ENCODE data around the gene SCGB1D1. TPM values are rescaled to one million over a fixed set of nuclear protein-coding genes. Genes with fewer than 3 reads are reported as not detected.

The SCGB1D1 gene
- total RNA-seq, 1 experiment from 2014 or later, result not detected

DNA sequence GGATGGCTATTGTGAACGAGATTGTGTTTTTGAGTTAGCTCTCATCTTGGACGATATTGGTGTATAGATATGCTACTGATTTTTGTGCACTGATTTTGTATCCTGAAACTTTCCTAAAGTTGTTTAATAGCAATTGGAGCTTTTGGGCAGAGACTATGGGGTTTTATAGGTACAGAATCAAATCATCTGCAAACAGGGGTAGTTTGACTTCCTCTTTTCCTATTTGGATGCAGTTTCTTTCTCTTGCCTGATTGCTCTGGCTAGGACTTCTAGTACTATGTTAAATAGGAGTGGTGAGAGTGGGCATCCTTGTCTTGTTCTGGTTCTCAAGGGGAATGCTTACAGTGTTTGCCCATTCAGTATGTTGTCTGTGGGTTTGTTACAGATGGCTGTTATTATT, 8.9 kb upstream of the SCGB1D1 start:
- Histone ChIP-seq H3K9me2 (ENCODE audit: insufficient read depth) (no peaks in the 10 kb centered on the region), H3K36me3 (ENCODE audit: control insufficient read depth in 1 of 2, insufficient read depth in 2 of 2, low read length in 2 of 2) (no peaks in the 10 kb centered on the region), H3K27ac (ENCODE audit: low read depth, low read length) (no peak overlapping the region), H3K4me1 (ENCODE audit: control insufficient read depth in 1 of 2, insufficient read depth in 2 of 2, low read length in 2 of 2) (no peaks in the 10 kb centered on the region), H2AFZ (ENCODE audit: low read depth, low read length, poor library complexity, severe bottlenecking) (no peak overlapping the region), H3K4me2 (ENCODE audit: low read length) (no peak overlapping the region), H3K79me2 (ENCODE audit: insufficient read depth, low read length) (no peaks in the 10 kb centered on the region), H4K20me1 (ENCODE audit: insufficient read depth) (no peaks in the 10 kb centered on the region), H3K27me3 (ENCODE audit: insufficient read depth, low read length) (peaks cover 36% of the 10 kb centered on the region), H3K9me3 (ENCODE audit: control insufficient read depth in 1 of 2, insufficient read depth in 1 of 2, low read depth in 1 of 2, low read length in 2 of 2) (no peaks in the 10 kb centered on the region), H3K9ac (ENCODE audit: low read length) (no peak overlapping the region), H3K4me3 (replicated peaks in 1 of 2; ENCODE audit: low read depth in 1 of 2, low read length in 2 of 2) (no peak overlapping the region)
- TF ChIP-seq, protein P1, sequence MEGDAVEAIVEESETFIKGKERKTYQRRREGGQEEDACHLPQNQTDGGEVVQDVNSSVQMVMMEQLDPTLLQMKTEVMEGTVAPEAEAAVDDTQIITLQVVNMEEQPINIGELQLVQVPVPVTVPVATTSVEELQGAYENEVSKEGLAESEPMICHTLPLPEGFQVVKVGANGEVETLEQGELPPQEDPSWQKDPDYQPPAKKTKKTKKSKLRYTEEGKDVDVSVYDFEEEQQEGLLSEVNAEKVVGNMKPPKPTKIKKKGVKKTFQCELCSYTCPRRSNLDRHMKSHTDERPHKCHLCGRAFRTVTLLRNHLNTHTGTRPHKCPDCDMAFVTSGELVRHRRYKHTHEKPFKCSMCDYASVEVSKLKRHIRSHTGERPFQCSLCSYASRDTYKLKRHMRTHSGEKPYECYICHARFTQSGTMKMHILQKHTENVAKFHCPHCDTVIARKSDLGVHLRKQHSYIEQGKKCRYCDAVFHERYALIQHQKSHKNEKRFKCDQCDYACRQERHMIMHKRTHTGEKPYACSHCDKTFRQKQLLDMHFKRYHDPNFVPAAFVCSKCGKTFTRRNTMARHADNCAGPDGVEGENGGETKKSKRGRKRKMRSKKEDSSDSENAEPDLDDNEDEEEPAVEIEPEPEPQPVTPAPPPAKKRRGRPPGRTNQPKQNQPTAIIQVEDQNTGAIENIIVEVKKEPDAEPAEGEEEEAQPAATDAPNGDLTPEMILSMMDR (IDR thresholded peaks at IDR 0.05 in 2 of 3, conservative IDR thresholded peaks at IDR 0.05 in 1 of 3; ENCODE audit: borderline replicate concordance in 1 of 3, insufficient read depth in 1 of 3, low read depth in 2 of 3, low read length in 2 of 3), result no peak
- intact Hi-C loops (cut with micrococcal nuclease), result no loop called here
- BruUV-seq (replicated peaks), result no TSS peak
- ChIA-PET POLR2A (no interaction called here), CTCF (interaction anchor here (1.3 kb wide), 1 partner anchor 9 kb away, joined by 4 read pairs; no protein-coding TSS in a partner anchor), RAD21 (ENCODE audit: low non-redundant PET in 1 of 2, low total read pairs in 2 of 2, uncharacterized antibody in 2 of 2, unreplicated experiment in 2 of 2) (no interaction called here)
- no peak for DNase-seq (ENCODE audit: low read depth, low spot score)
- ATAC-seq, result no peak

DNA sequence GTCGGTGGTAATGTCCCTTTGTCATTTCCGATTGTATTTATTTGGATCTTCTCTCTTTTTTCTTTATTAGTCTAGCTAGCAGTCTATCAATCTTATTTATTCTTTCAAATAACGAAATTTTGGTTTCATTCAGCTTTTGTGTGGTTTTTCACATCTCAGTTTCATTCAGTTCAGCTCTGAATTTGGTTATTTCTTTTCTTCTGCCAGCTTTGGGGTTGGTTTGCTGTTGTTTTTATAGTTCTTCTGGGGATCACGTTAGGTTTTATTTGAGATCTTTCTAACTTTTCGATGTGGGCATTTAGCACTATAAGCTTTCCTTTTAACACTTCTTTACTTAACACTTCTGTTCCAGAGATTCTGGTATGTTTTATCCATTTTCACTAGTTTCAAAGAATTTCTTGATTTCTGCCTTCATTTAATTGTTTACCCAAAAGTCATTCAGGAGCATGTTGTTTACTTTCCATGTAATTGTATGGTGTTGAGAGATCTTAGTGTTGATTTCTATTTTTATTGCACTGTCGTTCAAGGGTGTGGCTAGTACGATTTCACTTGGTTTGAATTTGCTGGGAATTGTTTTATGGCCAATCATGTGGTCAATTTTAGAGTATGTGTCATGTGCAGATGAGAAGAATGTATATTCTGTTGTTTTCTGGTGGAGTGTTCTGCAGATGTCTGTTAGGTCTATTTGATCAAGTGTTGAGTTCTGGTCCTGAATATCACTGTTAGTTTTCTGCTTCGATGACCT, 7.7 kb upstream of the SCGB1D1 start:
- Histone ChIP-seq H3K4me1 (ENCODE audit: control insufficient read depth in 1 of 2, insufficient read depth in 2 of 2, low read length in 2 of 2) (no peaks in the 10 kb centered on the region), H2AFZ (ENCODE audit: low read depth, low read length, poor library complexity, severe bottlenecking) (no peak overlapping the region), H3K79me2 (ENCODE audit: insufficient read depth, low read length) (no peaks in the 10 kb centered on the region), H3K9me2 (ENCODE audit: insufficient read depth) (no peaks in the 10 kb centered on the region), H3K9ac (ENCODE audit: low read length) (no peak overlapping the region), H3K4me3 (replicated peaks in 1 of 2; ENCODE audit: low read depth in 1 of 2, low read length in 2 of 2) (no peak overlapping the region), H3K27me3 (ENCODE audit: insufficient read depth, low read length) (peaks cover 32% of the 10 kb centered on the region), H3K27ac (ENCODE audit: low read depth, low read length) (no peak overlapping the region), H4K20me1 (ENCODE audit: insufficient read depth) (no peaks in the 10 kb centered on the region), H3K36me3 (ENCODE audit: control insufficient read depth in 1 of 2, insufficient read depth in 2 of 2, low read length in 2 of 2) (no peaks in the 10 kb centered on the region), H3K9me3 (ENCODE audit: control insufficient read depth in 1 of 2, insufficient read depth in 1 of 2, low read depth in 1 of 2, low read length in 2 of 2) (no peaks in the 10 kb centered on the region), H3K4me2 (ENCODE audit: low read length) (no peak overlapping the region)
- intact Hi-C loops (cut with micrococcal nuclease), result no loop called here
- POLR2A ChIA-PET, result no interaction called here
- RAD21 ChIA-PET (ENCODE audit: low non-redundant PET in 1 of 2, low total read pairs in 2 of 2, uncharacterized antibody in 2 of 2, unreplicated experiment in 2 of 2), result no interaction called here
- DNase-seq (ENCODE audit: low read depth, low spot score) (no peak), ATAC-seq (no peak)
- no peak for TF ChIP-seq RAD21 (IDR thresholded peaks at IDR 0.05; ENCODE audit: low read depth)
- TF ChIP-seq POLR2A (IDR thresholded peaks at IDR 0.05; ENCODE audit: borderline replicate concordance, extremely low read depth, insufficient read depth, insufficient read length), result no peak
- TF ChIP-seq, protein P2, sequence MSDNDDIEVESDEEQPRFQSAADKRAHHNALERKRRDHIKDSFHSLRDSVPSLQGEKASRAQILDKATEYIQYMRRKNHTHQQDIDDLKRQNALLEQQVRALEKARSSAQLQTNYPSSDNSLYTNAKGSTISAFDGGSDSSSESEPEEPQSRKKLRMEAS (IDR thresholded peaks at IDR 0.05), result no peak
- TF ChIP-seq POLR2AphosphoS5 (IDR thresholded peaks at IDR 0.05; ENCODE audit: low read depth, low read length), result no peak
- no peak for TF ChIP-seq FOSL1 (IDR thresholded peaks at IDR 0.05; ENCODE audit: low read depth)
- no peak for TF ChIP-seq EZH2phosphoT487 (IDR thresholded peaks at IDR 0.05; ENCODE audit: borderline replicate concordance)
- TF ChIP-seq EZH2 (IDR thresholded peaks at IDR 0.05), result no peak
- no peak for TF ChIP-seq SIN3A (IDR thresholded peaks at IDR 0.05; ENCODE audit: low read depth)
- no peak for TF ChIP-seq SRF (IDR thresholded peaks at IDR 0.05; ENCODE audit: low read depth)
- TF ChIP-seq CBX3 (IDR thresholded peaks at IDR 0.05; ENCODE audit: low read depth), result no peak
- no peak for TF ChIP-seq ZFX (IDR thresholded peaks at IDR 0.05)
- TF ChIP-seq ZNF274 (IDR thresholded peaks at IDR 0.05; ENCODE audit: low read depth, low read length), result no peak
- BruUV-seq (replicated peaks), result no TSS peak
- CTCF ChIA-PET, result no interaction called here
